ENCODE measurements around the gene RSPH6A.

DNA sequence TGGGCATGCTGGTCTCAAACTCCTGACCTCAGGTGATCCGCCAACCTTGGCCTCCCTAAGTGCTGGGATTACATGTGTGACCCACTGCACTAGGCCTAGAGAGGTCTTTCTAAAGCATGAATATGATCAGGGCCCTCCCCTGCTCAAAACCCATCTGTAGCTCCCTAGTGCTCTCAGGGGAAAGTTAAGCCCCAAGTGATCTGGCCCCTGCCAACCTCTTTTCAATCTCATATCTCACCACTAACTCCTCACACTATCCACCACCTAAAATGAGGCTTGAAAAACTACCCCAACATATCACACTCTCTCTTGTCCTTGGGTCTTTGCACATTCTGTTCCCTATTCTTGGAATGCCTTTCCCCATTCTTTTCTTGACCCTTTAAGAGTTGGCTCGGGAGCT, 20.5 kb downstream of the RSPH6A start:
- no peak for TF ChIP-seq CTCF (IDR thresholded peaks at IDR 0.05)
- no peak for TF ChIP-seq POLR2A (IDR thresholded peaks at IDR 0.05)
